GM21619 (cell line): ENCODE results near the gene PON3.
"Not testable (repeated sequence)": the region's sequence is repeated elsewhere in the genome, so short reads cannot be mapped to it uniquely, and the experiment has no call there.

Source experiments
- ATAC-seq: cut with Tn5 transposase; IDR thresholded peaks from one replicate; pipeline ENCODE4 v1.9.1; 2021; ENCODE audit not compliant: unreplicated experiment

The PON3 gene

DNA sequence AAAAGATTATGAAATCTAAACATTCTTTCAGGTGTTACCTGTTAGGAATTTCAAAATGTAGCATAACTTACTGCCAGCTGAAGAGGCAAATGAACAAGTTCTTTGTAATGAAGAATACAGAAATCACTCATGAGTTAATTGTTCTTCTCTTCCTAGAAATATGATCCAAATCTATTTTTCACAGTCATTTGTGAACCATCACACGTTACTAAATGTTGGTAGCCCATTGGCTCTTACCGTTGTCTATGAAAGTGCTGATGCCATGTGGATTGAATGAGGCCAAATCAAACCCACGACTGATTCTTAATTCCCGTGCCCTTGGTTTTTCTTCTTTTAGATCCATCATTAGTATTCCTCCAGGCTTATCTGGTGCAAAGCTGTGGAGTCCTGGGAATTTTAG is 15.9 kb upstream of the PON3 start:
- no peak for ATAC-seq

DNA sequence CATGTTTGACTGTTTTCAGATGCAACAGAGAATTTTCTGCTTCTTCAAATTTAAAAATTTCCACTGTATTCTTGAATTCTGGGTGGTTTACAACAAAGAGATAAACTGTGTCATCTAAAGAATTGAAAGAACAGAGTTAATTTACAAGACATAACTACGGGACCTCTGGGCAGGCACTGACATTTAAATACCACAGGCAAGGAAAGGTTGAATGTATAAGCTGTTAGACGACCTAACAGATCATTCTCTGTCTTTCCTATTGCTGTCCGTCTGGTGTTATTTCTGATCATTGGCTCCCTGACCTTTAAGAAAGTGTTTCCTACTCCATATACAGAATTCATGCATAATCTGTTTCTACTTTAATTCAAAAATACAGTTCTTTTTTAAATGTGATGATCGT is 15.5 kb upstream of the PON3 start:
- ATAC-seq = no peak

DNA sequence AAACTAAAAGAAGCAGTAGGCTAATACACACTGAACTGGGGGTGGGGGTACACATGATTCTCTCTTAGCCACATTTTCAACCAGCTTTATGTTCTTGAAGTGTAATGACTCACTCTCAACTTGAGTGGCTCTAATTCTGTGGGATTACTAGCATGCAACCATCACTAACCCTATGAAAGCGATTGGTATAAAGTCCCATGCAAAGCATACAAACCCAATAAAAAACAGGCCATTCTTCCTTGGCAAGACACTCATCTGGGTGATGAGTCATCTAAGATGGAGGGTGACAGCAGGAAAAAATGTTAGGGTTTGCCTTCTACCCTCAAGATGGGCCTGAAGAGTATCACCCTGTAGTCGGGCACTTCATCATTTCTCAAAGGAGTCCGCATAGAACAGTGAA is 14.9 kb upstream of the PON3 start:
- no peak for ATAC-seq

GRCh38 chr7:95407751-95408150 is 11.6 kb upstream of the PON3 start:
- ATAC-seq = no peak

GRCh38 chr7:95405800-95406199 is 9.6 kb upstream of the PON3 start:
- ATAC-seq = no peak

DNA sequence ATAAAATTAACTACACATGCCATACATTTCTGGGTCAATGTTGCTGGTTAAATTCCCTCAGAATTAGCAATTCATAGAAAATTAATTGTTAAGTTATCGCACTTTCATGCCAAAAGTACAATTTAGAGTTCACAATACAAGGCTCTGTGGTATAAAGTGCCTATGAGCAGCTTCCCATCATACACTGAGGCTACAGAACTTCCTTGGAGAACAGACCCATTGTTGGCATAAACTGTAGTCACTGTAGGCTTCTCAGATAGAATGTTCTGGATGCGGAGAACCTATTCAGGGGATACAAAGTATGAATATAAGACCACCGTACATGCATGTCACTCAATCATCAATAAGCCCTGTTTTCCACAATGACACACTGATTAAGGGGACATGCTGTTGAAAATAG is 9.0 kb upstream of the PON3 start:
- no peak for ATAC-seq

- ATAC-seq = no peak
Measured at GRCh38 chr7:95404316-95404865, 8.2 kb upstream of the PON3 start.

GRCh38 chr7:95398155-95398940 is 2.2 kb upstream of the PON3 start:
- ATAC-seq = no peak

- no peak for ATAC-seq
Measured at GRCh38 chr7:95397381-95397780, 1.2 kb upstream of the PON3 start.

GRCh38 chr7:95395755-95396135 is 430 bp downstream of the PON3 start:
- no peak for ATAC-seq

- no peak for ATAC-seq
Measured at GRCh38 chr7:95394370-95394769, 1.8 kb downstream of the PON3 start.

DNA sequence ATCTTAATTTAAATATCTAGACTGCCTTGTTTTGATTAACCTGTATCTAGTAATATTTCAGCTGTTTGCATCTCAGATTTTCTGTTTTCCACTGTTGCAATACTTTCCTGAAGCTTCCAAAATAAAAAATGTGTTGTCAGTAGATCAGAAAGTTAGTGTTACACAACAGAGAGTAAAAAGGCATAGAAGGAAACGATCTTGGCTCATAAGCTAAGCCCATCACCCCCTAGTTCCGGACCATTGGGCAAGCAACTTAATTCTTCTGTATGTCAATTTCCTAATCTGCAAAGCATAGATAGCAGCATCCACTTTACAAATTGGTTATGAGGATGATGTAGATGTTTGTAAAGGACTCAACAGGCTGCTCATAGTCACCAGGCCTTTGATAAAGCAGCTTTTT is 4.4 kb downstream of the PON3 start:
- no peak for ATAC-seq

- ATAC-seq = no peak
Measured at GRCh38 chr7:95389516-95389915, 6.7 kb downstream of the PON3 start.

- not testable (repeated sequence) for ATAC-seq
Measured at GRCh38 chr7:95379457-95379856, 16.7 kb downstream of the PON3 start.

DNA sequence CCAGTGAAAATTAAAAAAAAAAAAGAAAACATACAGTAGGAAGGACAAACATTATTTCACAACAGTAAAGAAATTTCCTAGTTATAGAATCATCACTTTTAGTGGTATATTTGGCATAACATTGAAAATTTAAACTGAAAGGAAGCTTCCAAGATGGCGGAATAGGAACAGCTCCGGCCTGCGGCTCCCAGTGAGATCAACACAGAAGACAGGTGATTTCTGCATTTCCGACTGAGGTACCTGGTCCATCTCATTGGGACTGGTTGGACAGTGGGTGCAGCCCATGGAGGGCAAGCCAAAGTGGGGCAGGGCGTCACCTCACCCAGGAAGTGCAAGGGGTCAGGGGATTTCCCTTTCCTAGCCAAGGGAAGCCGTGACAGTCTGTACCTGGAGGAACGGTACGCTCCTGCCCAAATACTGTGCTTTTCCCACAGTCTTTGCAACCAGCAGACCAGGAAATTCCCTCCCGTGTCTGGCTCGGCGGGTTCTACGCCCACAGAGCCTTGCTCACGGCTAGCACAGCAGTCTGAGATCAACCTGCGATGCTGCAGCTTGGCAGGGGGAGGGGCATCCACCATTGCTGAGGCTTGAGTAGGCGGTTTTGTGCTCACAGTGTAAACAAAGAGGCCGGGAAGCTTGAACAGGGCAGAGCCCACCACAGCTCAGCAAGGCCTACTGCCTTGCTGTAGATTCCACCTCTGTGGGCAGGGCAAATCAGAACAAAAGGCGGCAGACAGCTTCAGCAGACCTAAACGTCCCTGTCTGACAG is 19.4 kb downstream of the PON3 start:
- ATAC-seq = no peak

- ATAC-seq = no peak
Measured at GRCh38 chr7:95375591-95376257, 20.5 kb downstream of the PON3 start.

DNA sequence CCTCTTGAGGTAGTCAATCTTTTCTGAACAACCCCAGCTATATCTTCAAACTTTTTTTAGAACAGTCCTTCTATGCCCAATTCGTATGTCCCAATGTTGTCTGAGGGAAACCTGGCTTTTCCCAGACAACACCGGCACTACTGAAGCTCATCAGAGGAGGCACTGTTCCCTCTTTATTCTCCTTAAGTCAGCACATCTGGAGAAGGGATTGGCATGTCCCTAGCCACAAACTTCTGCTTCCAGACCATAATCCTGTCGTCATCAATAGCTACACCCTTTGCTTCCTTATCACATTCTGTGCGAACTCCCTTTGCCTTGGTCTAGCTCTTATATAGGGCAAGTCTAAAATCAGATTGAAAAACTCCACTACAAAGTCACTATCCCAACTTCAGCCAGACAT is 22.9 kb downstream of the PON3 start:
- ATAC-seq = no peak

- no peak for ATAC-seq
Measured at GRCh38 chr7:95368235-95368634, 27.9 kb downstream of the PON3 start.

- ATAC-seq = no peak
Measured at GRCh38 chr7:95367606-95368005, 28.6 kb downstream of the PON3 start.

DNA sequence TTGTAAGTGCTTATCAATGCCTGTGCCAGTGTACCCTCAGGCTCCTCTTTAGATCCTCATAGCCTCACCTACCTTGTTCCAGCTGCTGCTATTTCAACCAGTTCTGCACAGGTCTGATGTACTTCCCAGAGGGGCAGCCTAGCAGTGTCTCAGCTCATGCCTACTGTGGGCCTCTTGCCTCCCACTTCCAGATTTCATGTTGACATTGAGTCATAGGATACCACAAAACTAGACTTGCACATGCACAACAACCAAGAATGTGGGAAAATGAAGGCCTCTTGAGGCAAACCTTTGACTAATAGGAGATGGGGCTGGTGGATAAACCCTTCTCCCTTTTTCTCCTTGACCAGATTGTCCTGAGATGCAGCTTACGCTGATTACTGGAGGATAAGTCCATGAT is 31.0 kb downstream of the PON3 start:
- ATAC-seq = no peak

DNA sequence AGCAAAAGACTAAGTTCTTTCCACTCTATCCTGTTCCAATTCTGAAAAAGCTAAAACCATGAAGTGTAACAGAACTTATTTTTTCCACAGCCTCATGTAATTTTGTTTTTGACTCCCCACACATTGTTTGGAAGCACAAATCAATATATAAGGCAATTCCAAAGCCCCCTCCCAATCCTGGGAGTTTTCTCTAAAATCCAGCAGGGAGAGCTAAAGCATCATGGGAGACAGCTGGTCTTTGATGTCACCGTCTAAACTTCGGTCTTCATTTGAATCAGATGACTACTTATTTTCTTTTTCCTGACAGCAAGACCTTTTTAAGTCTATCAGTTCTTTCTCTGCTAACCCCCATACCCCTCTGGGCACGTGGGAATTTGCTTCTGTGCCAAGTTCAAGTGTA is 38.6 kb downstream of the PON3 start:
- no peak for ATAC-seq
